Measurements from ENCODE around the gene MAP6.

DNA sequence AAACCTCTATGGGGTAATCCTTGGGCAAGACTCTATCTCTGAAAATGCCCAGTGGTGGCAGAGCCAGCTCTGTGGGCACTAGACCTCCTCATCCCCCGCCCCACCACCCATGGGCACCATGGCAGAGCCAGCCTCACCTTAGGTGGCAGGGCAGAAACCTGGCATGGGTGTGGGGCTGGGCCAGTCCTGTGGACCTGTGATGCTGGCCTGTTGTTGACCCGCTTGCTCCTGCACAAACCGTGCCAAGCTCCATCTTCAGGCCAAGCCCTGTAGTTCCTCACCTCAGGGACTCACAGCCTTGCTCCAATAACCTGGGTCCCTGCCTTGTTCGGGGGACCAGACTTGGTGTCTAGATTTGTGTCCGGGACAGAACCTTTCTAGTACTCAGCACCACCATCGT lies 115.7 kb downstream of the MAP6 start:
- TF ChIP-seq POLR2AphosphoS5 (IDR thresholded peaks at IDR 0.05; ENCODE audit: low read depth, low read length) = no peak
- TF ChIP-seq POLR2A (IDR thresholded peaks at IDR 0.05; ENCODE audit: low read depth, low read length) = no peak
- TF ChIP-seq SPI1 (IDR thresholded peaks at IDR 0.05; ENCODE audit: low read depth, low read length) = no peak
- no peak for TF ChIP-seq POU2F2 (IDR thresholded peaks at IDR 0.05; ENCODE audit: low read depth, low read length)
- no peak for TF ChIP-seq TAF1 (IDR thresholded peaks at IDR 0.05; ENCODE audit: low read depth, low read length)
- TF ChIP-seq PAX5 (IDR thresholded peaks at IDR 0.05; ENCODE audit: insufficient read depth, low read length, severe bottlenecking) = no peak

Data from GM12891 (cell line).